ENCODE measurements around the gene PKDCC.

DNA sequence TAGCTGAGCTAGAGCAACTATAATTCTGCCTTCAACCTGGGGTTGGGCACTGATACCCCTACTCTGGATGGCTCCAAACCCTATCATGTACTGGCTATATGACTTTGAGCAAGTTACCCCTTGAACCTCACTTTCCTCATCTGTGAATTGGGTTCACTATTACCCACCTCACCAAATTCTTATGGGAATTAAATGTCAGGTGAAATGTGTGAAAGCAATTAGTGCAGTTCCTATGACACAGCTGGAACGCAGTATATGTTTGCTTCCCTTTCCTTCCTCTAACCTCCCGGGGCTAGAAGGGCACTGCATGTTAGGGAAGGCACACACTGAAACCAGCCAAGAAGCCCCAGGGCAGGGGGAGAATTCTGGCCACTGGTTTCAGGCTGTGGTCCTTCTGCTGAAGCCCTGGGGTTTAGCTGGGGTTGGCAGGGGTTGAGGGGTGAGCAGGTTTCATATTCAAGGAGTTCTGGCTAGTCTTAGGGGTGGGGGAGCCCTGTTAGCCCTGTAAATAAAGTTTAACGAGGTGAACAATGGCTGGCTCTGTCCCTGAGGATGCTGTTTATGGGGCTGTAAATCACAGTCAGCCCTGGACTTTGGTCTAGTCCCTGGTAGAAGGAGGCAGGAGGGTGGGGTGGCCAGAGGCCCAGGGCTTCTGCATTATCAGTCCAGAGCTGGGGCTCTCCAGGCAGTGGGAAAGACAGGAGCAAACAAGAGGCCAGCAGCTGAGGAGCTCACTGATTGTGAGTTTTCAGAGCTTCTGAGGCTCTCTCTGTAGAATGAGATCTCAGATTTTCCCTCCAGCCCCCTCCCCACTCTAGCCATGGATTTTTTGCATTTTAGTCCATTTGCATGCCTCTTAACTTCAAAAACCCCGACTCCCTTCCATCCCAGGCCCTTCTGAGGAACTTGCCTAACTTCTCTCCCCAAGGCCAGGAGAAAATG lies 8.0 kb downstream of the PKDCC start:
- TF ChIP-seq, protein P1, sequence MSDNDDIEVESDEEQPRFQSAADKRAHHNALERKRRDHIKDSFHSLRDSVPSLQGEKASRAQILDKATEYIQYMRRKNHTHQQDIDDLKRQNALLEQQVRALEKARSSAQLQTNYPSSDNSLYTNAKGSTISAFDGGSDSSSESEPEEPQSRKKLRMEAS (IDR thresholded peaks at IDR 0.05) = no peak
- TF ChIP-seq, protein P2, sequence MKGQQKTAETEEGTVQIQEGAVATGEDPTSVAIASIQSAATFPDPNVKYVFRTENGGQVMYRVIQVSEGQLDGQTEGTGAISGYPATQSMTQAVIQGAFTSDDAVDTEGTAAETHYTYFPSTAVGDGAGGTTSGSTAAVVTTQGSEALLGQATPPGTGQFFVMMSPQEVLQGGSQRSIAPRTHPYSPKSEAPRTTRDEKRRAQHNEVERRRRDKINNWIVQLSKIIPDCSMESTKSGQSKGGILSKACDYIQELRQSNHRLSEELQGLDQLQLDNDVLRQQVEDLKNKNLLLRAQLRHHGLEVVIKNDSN (IDR thresholded peaks at IDR 0.05) = no peak
- TF ChIP-seq CEBPB (IDR thresholded peaks at IDR 0.05) (no peak), TCF12 (IDR thresholded peaks at IDR 0.05; ENCODE audit: low read depth) (no peak)

Data from Ishikawa (cell line).